Measurements from ENCODE around the gene TOR2A. TPM values are rescaled to one million over a fixed set of nuclear protein-coding genes. Genes with fewer than 3 reads are reported as not detected.
A peak's percentile ranks its signal among the peaks of the same experiment; 100 is the strongest.

The TOR2A gene
- total RNA-seq, 1 experiment from 2014 or later: 13.2 TPM

DNA sequence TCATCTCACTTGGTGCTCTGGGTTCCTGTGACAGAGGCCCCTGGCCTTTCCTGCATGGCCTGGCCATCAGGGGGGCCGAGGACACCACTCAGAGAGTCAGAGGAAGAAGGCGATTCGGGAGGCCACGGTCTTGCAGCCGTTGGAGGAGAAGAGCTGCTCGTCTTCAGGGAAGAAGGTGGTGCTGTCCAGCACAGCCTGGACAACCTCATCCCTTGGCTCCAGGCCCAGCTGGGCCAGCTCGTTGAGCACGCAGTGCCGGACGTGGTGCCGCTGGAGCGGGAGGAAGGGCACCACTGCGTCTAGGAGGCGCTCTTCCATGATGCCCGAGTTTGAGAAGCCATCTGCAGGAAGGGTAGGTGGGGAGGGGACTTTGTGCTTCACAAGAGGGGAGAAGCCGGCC lies 3.2 kb downstream of the TOR2A start:
- H2BK15ac ChIP-seq (ENCODE audit: low read depth, low read length): no peak overlapping the region
- no peak overlapping the region for H3K27ac ChIP-seq (ENCODE audit: insufficient read length, low read depth, low read length)
- H3K4ac ChIP-seq (ENCODE audit: low read depth, low read length): no peak overlapping the region
- no peaks in the 10 kb centered on the region for H3K9me3 Mint-ChIP-seq
- TF ChIP-seq, protein P1, sequence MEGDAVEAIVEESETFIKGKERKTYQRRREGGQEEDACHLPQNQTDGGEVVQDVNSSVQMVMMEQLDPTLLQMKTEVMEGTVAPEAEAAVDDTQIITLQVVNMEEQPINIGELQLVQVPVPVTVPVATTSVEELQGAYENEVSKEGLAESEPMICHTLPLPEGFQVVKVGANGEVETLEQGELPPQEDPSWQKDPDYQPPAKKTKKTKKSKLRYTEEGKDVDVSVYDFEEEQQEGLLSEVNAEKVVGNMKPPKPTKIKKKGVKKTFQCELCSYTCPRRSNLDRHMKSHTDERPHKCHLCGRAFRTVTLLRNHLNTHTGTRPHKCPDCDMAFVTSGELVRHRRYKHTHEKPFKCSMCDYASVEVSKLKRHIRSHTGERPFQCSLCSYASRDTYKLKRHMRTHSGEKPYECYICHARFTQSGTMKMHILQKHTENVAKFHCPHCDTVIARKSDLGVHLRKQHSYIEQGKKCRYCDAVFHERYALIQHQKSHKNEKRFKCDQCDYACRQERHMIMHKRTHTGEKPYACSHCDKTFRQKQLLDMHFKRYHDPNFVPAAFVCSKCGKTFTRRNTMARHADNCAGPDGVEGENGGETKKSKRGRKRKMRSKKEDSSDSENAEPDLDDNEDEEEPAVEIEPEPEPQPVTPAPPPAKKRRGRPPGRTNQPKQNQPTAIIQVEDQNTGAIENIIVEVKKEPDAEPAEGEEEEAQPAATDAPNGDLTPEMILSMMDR (conservative IDR thresholded peaks at IDR 0.05): no peak
- H3K27ac Mint-ChIP-seq: 0 out of 7 replicates have a peak overlapping the region, but pooled peaks of 1 of the 3 experiments have one; percentile 19
- no peak overlapping the region for H3K18ac ChIP-seq (ENCODE audit: insufficient read length, low read depth, low read length)
- no peak overlapping the region; the same call in 1 of the 2 replicates for H3K14ac ChIP-seq (ENCODE audit: insufficient read depth, low read length)
- no peak overlapping the region for H2BK120ac ChIP-seq (ENCODE audit: low read depth, low read length, poor library complexity, severe bottlenecking)
- H3K4me3 Mint-ChIP-seq: no peak overlapping the region
- H3K27me3 ChIP-seq (ENCODE audit: insufficient read depth, low read length): no peaks in the 10 kb centered on the region
- WGBS (ENCODE audit: extremely low coverage, insufficient read length, low lambda C conversion rate): no CpG with 5 or more reads among the region's 16 CpGs
- H2BK5ac ChIP-seq (ENCODE audit: insufficient read length, low read length): no peak overlapping the region
- H2BK20ac ChIP-seq (ENCODE audit: low read depth, low read length, poor library complexity, severe bottlenecking): no peak overlapping the region
- no peaks in the 10 kb centered on the region for H3K79me1 ChIP-seq (ENCODE audit: insufficient read depth, low read depth, low read length, poor library complexity, severe bottlenecking)
- H2AK5ac ChIP-seq (ENCODE audit: insufficient read length, low read length): no peak overlapping the region
- H3T11ph ChIP-seq (ENCODE audit: low read length): no peak overlapping the region
- no peak overlapping the region for H3K4me2 ChIP-seq (ENCODE audit: insufficient read depth, insufficient read length, low read length)
- no peaks in the 10 kb centered on the region for H3K9me3 ChIP-seq (ENCODE audit: control insufficient read depth, low read depth, low read length)
- DNase-seq: no peak
- H3K56ac ChIP-seq (ENCODE audit: insufficient read length, low read depth, low read length): no peak overlapping the region
- H3K27me3 Mint-ChIP-seq (ENCODE audit: low read depth): peaks cover 4% of the 10 kb centered on the region; the same call in 1 of the 2 replicates
- H3K36me3 Mint-ChIP-seq (ENCODE audit: insufficient read depth in 1 of 3, low read depth in 3 of 3): no peaks in the 10 kb centered on the region; a peak in 1 of 7 replicates
- H4K91ac ChIP-seq (ENCODE audit: insufficient read length, low read depth, low read length): no peak overlapping the region
- H3K4me1 Mint-ChIP-seq: peaks cover 9 to 10% of the 10 kb centered on the region in 2 experiments
- H3K23me2 ChIP-seq (ENCODE audit: insufficient read length, low read depth, low read length, poor library complexity, severe bottlenecking): no peaks in the 10 kb centered on the region
- H3K9ac ChIP-seq (ENCODE audit: extremely low read depth, insufficient read length, low read length): no peak overlapping the region
- H3K79me2 ChIP-seq (ENCODE audit: insufficient read depth, low read length): no peaks in the 10 kb centered on the region
- no peak overlapping the region for H2BK12ac ChIP-seq (ENCODE audit: insufficient read length, low read depth, low read length)
- H4K20me1 ChIP-seq (ENCODE audit: control insufficient read depth, insufficient read depth, insufficient read length): no peaks in the 10 kb centered on the region
- H4K5ac ChIP-seq (ENCODE audit: insufficient read length, low read depth, low read length): no peak overlapping the region
- no peak overlapping the region for H4K8ac ChIP-seq (replicated peaks; ENCODE audit: insufficient read length, low read depth, low read length)
- H3K4me1 ChIP-seq (ENCODE audit: insufficient read depth, low read length): no peaks in the 10 kb centered on the region
- H2AFZ ChIP-seq (ENCODE audit: low read length): no peak overlapping the region
- no peak overlapping the region for H3K23ac ChIP-seq (ENCODE audit: insufficient read length, low read depth, low read length)
